GM21526 (cell line): ENCODE results near the gene SMAGP.
"Not testable (repeated sequence)": the region's sequence is repeated elsewhere in the genome, so short reads cannot be mapped to it uniquely, and the experiment has no call there.

Experiments used
- ATAC-seq: cut with Tn5 transposase; IDR thresholded peaks from one replicate; pipeline ENCODE4 v1.9.1; 2021; ENCODE audit warnings: moderate library complexity; ENCODE audit not compliant: unreplicated experiment, low FRiP score

Gene SMAGP

GRCh38 chr12:51227112-51227511 is 43.1 kb downstream of the SMAGP start:
- not testable (repeated sequence) for ATAC-seq

- no peak for ATAC-seq
Measured at GRCh38 chr12:51225771-51226170, 44.4 kb downstream of the SMAGP start.

- no peak for ATAC-seq
Measured at GRCh38 chr12:51225234-51225633, 45.0 kb downstream of the SMAGP start.

GRCh38 chr12:51224625-51225024 is 45.6 kb downstream of the SMAGP start:
- ATAC-seq, result no peak

GRCh38 chr12:51222461-51222860 is 47.8 kb downstream of the SMAGP start:
- no peak for ATAC-seq

- not testable (repeated sequence) for ATAC-seq
Measured at GRCh38 chr12:51219857-51220256, 50.4 kb downstream of the SMAGP start.

- ATAC-seq, result no peak
Measured at GRCh38 chr12:51219322-51219721, 50.9 kb downstream of the SMAGP start.

- no peak for ATAC-seq
Measured at GRCh38 chr12:51218607-51219161, 51.5 kb downstream of the SMAGP start.

GRCh38 chr12:51217968-51218606 is 52.1 kb downstream of the SMAGP start, which contains the start of gene POU6F1:
Gene POU6F1 (minus strand): TSS chr12:51218062. CDS start chr12:51206836, 11,226 bp downstream.
- no peak for ATAC-seq

GRCh38 chr12:51217133-51217967 is 52.9 kb downstream of the SMAGP start:
- no peak for ATAC-seq

GRCh38 chr12:51216642-51217041 is 53.6 kb downstream of the SMAGP start:
- no peak for ATAC-seq

- ATAC-seq, result no peak
Measured at GRCh38 chr12:51214895-51215294, 55.3 kb downstream of the SMAGP start.

- no peak for ATAC-seq
Measured at GRCh38 chr12:51210690-51211395, 59.4 kb downstream of the SMAGP start.

- ATAC-seq, result no peak
Measured at GRCh38 chr12:51209259-51209658, 61.0 kb downstream of the SMAGP start.

- ATAC-seq, result no peak
Measured at GRCh38 chr12:51208016-51208660, 62.1 kb downstream of the SMAGP start.

- ATAC-seq, result no peak
Measured at GRCh38 chr12:51205350-51205749, 64.9 kb downstream of the SMAGP start.

GRCh38 chr12:51202718-51203117 is 67.5 kb downstream of the SMAGP start:
- ATAC-seq, result no peak

GRCh38 chr12:51200806-51201205 is 69.4 kb downstream of the SMAGP start:
- no peak for ATAC-seq

GRCh38 chr12:51200156-51200555 is 70.1 kb downstream of the SMAGP start:
- ATAC-seq, result no peak

- no peak for ATAC-seq
Measured at GRCh38 chr12:51199366-51199945, 70.8 kb downstream of the SMAGP start.
